Measurements from ENCODE around the gene SHROOM2. TPM values are rescaled to one million over a fixed set of nuclear protein-coding genes. Genes with fewer than 3 reads are reported as not detected.

Gene SHROOM2
- polyA plus RNA-seq, 3 donors = 17.2 to 19.9 (median 19.8) TPM

DNA sequence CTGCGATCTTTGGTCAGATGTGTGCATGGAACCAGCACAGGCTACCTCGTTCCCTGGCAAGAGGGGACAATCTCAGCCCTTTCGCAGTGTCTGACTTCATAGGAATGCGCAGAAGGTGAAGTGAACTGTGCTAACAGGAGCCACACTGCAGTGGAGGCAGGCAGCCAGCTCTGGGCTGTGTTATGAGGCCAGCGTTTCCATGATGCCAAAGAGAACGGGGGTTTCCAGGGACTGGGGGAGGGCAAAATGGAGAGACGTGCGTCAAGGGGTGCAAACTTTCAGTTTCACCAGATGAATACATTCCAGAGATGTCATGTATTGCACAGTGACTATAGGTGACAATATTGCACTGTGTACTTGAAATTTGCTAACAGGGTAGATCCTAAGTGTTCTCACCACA is 211.3 kb downstream of the SHROOM2 start:
- no peak for DNase-seq

Other genes starting within 250 kb of the SHROOM2 start
- gene GPR143, start 20.6 kb upstream of the SHROOM2 start, polyA plus RNA-seq (ENCODE audit: insufficient read length in 3 of 3) = 10 to 100 TPM; 13.3 to 15.1 (median 13.5) TPM
- under 1 TPM in 1 of 3 donors, not detected in 2; 0.17 TPM for gene CLDN34, start 180.9 kb downstream of the SHROOM2 start, polyA plus RNA-seq (ENCODE audit: insufficient read length in 3 of 3)